ENCODE results near the gene MPHOSPH6.
"Not testable (repeated sequence)": the region's sequence is repeated elsewhere in the genome, so short reads cannot be mapped to it uniquely, and the experiment has no call there.

MPHOSPH6 gene, protein sequence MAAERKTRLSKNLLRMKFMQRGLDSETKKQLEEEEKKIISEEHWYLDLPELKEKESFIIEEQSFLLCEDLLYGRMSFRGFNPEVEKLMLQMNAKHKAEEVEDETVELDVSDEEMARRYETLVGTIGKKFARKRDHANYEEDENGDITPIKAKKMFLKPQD

DNA sequence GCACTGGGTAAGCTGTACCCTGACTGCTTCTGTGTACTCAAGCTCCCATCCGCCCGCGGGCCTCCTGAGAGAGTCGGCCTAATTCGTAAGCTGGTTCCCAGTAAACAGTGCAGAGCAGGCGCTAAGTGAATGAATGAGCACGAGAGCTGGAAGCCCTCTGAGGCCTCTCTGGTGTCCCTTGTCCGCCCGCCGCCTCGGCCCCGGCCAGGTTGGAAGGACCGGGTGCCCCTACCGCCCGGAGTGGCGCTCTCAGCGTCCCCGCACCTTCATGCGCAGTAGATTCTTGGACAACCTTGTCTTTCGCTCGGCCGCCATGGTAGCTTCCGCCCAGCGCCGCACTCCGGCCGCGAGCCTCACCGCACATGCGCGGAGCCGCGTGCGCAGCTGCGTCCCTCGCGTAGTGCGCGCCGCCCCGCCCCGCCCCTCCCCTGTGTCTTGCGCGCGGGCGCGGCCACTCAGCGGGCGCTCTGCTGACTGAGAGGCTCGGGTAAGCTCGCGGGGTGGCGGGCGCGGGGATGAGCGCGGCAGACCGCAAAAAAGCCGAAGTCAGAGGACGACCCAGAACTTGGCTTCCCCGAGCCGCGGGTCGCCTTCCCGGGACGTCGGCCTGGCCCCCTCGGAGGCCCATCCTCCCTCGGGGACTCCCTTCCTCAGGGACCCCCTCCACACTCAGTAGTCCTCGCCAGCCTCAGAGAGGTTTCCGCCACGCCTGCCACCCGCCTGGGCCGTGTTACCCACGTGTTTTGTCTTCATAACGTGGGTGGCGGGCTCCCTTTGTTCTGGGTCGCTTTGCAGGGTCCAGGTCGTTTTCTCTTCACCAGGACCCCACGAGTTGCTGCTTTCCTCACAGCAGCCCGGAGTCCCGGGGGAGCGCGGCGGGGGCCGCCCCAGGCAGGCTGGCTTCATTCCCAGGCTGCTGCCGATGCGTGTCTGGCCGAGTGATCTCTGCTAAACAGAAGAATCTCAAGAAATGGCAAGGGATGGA, at the start of gene MPHOSPH6:
Gene MPHOSPH6, minus strand, starts transcription at position 364 of the 985 bp plus-strand sequence. Its CDS starts 49 bp downstream, at position 315.
- DNase-seq (ENCODE audit: low spot score) = peak; percentile 98

DNA sequence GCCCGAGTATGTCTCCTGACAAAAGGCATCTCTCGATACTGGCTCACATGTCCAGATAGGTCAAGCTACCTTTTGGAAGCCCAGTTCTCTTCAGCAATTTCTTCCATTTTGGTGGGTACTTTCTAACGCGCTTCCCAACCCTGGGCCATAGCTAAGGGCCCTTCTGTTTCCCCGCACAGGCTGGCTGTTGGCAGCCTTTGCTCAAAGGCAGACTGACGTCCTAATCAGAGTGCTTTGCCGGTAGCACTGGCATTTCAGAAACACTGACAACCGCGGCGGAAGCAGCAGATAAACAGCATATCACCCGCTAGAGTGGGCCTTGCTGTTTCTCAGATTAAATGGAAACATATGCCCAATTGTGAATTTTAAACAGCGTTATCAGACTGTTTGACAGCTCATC, 49.3 kb upstream of the MPHOSPH6 start:
- DNase-seq (ENCODE audit: low spot score) = no peak

DNA sequence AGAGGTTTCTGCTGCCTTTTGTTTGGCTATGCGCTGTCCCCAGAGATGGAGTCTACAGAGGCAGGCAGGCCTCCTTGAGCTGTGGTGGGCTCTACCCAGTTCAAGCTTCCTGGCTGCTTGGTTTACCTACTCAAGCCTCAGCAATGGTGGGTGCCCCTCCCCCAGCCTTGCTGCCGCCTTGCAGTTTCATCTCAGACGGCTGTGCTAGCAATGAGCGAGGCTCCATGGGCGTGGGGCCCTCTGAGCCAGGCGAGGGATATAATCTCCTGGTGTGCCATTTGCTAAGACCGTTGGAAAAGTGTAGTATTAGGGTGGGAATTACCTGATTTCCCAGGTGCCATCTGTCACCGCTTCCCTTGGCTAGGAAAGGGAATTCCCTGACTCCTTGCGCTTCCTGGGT, 39.3 kb upstream of the MPHOSPH6 start:
- not testable (repeated sequence) for DNase-seq (ENCODE audit: low spot score)

DNA sequence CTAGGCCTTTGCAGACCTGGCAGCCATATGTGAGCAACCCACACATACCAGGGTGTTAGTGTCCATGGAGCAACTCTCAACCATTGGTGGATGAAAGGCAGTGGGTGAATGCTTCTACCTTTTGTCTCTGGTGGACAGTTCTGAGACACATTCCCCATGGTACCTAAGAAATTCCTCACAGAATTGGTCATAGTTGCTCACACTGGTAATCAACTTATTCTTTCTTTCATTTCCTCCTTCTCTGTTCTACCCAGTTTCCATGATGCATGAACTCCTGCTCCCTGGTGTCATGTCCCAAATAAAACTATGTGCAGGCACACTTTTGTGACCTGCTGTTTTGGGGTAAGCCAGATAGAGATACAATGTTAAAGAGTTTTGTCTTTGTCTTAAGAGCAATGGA, 33.2 kb upstream of the MPHOSPH6 start:
- DNase-seq (ENCODE audit: low spot score) = no peak

DNA sequence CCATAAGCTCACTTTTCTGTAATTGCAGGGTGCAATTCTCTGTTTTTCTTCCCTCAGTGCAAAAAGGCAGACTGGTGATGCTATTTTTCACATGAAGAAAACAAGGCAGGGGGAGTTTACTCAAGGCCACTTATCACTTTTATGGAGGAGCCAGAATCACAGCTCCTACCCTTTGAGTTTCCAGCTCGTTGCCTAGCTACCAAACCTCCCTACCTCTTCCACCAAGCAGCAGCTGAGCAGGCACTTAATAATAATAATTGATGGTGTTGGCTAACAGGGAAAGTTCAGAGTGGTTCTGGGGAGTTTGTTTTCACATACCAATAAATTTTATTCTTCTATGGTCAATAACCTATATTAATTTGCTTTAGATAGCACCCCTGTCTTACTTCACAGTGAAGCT, 31.9 kb upstream of the MPHOSPH6 start:
- no peak for DNase-seq (ENCODE audit: low spot score)

DNA sequence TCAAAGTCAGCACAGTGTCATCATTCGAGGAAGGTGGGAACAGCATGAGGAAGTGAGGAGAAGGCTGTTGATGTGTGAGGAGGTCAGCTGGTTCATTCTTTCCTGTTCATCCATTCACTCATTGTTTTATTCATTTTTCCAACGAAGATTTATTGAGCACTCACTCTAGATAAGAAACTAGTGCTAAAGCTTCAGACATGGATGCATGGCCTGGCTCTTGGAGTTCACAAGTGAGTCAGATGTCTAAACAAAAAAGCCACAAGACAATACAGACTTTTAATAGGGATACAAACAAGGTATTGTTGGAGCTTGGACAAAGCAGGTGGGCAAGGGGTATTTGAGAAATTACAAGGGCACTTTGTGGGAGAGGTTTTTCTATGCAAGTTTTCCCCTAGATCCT, 31.3 kb upstream of the MPHOSPH6 start:
- no peak for DNase-seq (ENCODE audit: low spot score)

DNA sequence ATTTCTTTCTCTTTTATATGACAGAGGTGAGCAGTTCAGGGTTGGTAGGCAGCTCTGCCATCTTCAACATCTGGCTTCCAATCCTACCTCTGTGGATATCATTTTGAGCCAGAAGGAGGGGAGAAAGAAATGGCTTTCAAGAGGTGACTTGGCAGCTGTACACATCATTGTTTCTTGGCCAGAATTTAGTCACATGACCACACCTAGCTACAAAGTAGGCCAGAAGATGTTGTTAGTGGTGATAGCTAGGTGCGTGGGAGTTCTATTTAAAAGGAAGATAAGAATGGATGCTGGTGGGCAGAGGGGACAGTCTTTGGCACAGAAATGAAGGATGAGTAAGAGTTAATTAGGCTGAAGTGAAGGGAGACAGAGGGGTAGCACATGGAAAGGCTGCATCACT, 29.2 kb upstream of the MPHOSPH6 start:
- DNase-seq (ENCODE audit: low spot score) = no peak

DNA sequence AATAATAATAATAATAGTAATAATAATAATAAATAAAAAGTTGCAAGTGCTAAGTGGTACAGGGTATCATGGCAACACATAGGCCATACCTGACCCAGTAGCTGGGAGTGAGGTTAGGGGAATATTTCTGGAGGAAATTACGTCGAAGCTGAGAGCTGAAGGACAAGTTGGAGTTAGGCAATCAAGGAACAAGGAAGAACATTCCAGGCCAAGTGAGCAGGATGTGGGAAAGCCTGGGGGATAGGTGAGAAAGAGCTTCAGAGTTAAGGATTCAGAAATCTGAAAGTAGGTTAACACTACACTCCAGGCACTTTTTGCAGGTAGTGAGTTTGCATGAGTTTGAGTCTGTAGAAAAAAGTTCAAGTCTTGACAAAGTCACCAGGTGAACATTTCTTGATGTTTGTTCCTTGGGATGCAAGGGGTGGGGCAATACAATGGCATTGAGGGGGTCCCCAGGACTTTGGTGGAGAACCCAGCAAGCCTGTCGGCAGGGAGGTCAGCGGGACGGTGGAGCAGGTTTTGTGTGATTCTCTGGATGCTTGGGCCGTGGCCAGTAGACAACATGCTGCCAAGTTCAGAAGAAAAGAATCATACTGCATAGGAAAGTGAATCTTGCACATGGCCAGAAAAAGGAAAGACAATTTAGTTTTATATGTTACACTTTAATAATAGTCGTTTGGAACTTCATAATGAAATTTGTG, 27.7 kb upstream of the MPHOSPH6 start:
- DNase-seq (ENCODE audit: low spot score) = no peak

DNA sequence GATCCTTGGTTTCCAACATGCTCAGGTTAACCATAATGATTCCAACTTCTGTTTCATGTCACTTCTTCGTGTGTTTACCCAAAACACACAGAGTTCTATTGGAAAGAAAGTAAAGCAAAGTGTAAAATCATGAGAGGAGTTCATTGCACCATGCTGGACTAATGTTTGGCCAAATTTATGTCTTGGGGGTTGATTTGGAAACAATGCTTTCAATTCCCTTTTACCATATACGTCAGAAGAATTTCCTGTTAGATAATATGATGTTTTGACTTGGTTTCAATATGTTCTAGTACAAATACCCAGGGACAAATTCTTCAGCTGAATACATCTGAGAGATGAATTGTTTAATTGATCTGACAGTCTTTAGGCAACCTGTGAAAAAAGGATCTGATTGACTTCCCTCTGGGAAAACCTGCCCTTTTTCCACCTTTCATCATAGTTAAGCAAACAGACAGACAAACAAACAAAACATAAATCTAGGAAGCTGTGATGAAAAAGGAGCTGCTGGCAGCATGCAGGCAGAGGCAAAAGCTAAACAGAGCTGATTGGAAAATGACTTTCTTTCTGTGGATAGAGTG, 26.0 kb upstream of the MPHOSPH6 start:
- DNase-seq (ENCODE audit: low spot score) = no peak

DNA sequence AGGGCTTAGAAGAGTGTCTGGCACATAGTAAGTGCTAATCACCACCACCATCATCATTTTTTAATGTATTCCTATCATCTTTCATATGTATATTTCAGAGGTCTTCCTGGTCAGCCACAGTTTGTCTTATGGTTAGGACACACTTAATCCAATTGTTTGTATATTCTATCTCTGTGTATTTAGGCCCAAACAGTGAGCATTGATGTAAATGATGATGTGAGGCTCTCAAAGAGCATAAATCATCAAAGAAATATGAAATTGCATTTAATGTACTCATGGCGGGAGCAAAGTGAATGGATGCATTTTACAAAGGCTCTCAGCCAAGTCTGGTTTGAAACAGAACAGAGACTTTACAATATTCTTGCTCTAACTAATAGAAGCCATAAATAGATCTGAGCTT, 24.1 kb upstream of the MPHOSPH6 start:
- DNase-seq (ENCODE audit: low spot score) = no peak

DNA sequence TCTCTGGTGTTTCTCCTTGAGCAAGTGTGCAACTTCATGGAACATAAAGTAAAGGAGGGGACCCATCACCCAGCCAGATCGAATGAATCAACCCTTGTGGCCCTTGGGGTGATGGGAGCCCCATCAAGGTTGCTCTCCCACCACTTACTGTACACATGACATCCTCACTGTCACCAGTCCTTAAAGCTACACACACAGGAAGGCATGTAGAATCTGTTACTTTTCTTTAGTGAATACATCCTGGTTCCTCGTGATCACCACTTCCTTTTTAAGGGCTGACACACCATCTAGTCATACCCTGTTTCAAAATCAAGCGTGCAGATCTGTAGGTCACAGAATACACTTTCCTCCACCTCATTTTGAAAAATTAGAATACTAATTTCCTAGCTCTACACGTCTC, 22.6 kb upstream of the MPHOSPH6 start:
- peak; percentile 52 for DNase-seq (ENCODE audit: low spot score)

DNA sequence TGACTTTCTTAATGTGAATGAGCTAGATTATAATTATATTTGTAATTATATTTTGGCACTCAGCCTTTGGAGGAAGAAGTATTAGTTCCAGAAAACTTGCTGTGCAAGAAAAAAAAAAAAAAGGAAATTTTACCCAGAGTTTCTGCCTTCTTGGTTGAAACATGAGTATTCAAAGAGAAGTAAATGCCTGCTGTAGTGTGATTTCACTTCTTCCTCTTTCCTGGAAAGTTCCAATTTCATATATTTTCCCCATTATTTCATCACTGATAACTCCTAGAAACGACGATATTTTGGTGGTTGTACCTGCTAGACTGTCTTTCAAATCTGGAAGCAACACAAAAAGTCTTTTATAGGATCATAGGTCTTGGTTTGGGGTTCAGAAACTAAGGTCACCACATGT, 20.4 kb upstream of the MPHOSPH6 start:
- no peak for DNase-seq (ENCODE audit: low spot score)

DNA sequence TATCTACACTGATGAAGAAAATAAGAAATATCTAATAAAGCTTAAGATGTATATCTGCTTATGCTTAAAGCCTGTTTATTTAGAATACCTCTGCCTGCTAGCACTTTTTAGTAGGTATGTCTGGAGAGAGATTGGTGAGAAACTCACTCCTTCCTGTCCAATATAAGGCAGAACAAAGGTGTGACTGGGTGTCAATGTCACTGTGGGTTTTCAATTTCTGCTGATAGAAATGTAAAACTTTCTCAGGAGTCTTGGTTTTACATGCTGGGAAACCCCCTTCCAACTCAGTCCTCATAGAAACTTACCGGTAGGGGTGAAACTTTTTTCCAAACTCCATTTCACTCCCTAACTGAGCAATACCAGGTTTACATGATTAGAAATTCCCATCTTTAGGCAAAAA, 17.8 kb upstream of the MPHOSPH6 start:
- no peak for DNase-seq (ENCODE audit: low spot score)

DNA sequence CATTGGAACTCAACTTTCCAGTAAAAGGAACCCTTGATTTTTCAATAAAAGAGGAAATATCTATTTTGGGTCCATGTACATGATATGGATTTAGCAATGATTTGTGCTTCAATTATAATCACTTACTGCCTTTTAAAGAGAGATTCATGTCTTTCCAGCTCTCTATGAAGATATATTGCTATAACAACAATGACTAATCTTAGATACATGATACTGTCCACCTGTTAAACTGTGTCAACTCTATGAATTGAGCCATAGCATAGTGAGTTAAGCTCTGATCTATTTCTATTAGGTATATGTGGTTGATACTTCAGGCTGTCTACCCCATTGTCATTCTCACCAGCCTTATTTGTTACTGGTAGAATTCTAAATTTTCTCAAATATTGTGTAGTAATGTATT, 15.0 kb upstream of the MPHOSPH6 start:
- no peak for DNase-seq (ENCODE audit: low spot score)

DNA sequence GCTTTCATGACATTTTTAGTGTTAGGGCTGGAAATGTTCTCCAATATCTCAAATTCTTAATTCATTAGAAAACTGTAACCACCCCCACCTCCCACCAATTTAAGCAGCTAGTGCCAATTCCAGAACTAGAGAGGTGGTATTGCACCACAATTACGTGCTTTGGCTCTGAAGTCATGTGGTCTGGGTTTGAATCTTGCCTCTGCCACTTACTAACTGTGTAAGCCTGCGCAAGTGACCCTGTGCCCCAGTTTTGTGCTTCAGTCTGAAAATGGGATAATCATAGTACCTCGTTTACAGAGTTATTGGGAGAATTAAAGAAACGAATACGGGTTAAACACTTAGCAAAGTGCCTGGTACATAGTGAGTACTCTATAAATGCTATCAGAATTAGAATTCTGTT, 14.2 kb upstream of the MPHOSPH6 start:
- no peak for DNase-seq (ENCODE audit: low spot score)

DNA sequence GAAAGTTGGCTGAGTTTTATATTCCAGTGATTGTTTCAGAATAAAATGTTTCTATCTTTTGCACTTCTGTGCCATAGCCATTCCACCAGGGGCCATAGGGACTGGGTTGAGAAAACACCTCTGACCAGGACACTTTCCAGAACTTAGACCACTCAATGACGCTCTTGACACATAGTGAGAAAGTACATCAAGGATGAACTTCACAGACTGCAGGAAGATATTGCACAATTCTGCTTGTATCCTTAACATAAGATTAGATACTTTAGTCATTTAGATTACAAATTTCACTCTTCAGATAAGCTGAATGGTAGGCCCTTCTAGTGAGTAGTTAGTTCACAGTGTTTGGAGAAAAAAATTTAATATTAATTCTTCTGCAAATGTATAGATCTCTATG, 13.0 kb upstream of the MPHOSPH6 start:
- DNase-seq (ENCODE audit: low spot score) = no peak

DNA sequence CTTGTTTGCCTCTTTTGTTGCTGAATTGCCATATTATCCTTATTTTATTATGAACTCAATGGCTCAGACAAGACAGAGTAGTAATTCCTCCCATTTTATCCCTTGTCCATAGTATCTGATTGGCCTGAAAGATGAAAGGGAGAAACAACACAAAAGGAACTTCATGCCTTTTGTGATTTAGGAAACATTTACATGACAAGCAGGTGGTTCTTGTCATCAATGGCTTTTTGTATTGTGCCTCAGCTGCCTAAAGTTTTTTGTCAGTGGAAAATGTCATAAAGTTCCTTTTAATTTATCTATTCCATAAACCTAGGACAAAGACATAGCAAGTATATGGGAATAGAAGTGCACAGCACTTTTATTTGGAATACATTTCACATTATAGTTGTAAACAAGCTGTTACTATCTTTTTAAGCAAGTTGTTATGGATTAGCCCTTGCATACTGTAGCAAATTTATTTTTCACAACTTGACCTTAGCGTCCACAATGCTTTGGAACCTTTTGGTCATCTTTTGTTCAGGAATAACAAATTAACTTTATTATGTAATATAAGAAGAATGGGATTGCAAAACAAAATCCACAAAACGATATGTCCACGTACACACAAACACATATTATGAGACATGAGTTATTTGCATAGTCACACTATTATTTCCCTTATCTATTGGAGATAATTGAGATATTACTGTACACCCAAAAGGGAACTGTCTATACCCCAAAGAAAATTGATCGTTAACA, 12.4 kb upstream of the MPHOSPH6 start:
- no peak for DNase-seq (ENCODE audit: low spot score)

DNA sequence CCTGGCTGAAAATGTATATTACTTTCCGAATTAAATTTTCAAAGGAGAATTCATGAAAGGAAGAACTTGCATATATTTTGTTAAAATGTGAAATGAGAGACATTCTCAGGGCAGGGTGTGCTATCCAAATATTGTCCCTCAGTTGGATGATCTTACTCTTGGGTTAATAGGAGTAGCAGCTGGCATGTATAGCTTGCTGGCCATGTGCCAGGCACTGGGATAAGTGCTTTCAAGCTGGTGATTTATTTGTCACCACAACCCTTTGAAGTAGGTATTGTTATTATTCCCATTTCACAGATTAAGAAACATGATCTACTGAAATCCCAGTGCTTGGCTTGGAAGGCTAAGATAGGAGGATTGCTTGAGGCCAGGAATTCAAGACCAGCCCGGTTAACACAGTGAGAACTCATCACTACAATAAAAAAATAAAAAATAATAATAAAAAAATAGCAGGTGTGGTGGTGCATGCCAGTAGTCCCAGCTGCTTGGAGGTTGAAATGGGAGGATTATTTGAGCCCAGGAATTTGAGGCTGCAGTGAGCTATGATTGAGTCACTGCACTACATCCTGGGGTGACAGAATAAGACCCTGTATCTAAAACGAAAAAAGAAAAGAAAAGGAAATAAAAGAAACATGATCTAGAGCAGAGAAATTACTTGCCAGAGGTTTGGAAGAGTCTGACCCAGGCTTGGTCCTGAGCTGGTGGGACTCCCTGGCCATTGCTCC, 11.6 kb upstream of the MPHOSPH6 start:
- no peak for DNase-seq (ENCODE audit: low spot score)

DNA sequence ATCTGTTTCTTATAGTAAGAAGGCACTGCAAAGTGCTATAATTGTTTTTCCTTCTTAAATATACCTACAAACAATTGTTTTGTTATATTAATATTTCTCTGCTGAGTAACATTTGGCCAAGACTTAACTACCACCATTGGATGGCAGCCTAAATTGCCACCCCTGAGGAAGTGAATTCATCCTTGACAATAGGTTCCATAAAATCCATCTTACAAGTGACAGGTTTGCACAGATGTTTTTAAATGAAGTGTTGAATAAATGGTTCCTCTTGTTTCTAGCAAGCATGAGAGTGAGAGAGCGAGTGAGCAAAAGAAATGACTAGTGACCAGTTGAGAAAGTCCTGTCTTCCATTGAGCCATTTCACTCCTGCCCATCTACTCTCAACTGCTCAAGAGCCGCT, 8.3 kb upstream of the MPHOSPH6 start:
- no peak for DNase-seq (ENCODE audit: low spot score)

DNA sequence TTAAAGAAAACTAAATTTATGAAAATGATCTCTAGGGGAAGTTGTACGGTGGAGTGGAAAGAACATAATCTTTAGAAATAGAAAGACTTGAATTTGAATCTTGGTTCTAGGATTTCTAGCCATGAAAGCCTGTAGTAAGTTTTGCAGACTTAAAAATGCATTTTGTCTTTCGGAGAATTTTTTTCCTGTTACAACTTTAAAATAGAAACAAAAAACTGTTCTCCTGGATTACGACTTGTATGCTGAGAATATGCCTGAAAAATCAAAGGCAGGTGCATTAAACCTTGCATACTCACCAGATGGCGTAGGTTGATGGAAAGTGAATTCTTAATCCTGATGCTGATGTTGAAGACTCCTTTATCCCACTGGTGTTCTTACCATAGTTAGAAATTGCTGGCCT, 7.5 kb upstream of the MPHOSPH6 start:
- DNase-seq (ENCODE audit: low spot score) = no peak

DNA sequence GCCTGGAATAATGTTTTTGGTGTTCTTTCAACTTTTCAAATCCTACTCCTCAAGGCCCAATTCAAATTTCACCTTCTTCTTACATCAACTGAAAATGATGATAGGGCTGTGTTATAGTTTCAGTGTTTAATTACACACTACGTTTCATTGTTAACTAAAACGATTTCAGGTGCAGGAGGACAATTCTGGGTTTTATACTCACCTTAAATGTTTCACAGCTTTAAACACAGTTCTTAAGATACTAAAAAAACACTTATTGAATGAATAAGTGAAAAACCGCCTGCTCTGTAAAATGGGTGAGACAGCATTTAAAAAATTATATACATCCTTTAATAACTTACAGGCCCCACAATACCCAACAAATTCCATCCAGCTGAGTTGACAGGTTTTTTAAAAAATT, 6.2 kb upstream of the MPHOSPH6 start:
- DNase-seq (ENCODE audit: low spot score) = no peak
